ENCODE results near the gene KAT2B.

The KAT2B gene

DNA sequence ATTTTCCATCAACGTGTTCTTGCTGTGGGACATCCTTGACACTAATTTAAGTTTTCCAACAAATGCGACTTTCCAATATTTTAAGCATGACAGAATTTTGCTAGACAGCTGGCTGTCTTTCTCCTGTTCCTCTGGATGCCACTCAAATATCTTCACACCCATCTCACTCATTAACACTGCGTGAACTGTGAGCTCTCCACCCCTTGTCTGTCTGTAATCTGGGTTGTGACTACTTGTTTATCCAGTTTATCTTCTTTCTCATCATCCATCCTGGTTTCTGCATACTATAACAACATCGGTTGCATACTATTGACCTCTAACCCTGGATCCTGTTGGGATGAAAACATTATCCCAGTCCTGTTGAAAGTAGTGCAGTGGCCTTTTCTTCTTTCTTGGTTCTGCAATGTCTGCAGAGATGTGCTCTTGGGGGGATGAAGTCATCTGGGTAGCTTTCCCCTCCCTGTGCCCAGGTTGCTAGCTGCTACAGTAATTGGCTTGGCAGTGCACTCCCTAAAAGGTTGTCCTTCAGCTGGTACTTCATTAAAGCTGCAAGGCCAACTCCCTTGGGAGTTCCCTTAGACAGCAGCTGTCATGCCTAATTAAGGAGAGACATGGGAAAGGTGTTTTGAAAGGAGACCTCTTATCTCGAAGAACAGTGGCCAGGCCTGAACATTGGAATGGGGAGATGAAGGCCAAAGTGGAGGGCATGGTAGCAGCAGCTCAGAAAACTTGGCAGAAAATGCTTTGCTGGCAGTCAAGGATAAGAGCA is 24.7 kb downstream of the KAT2B start:
- DNase-seq (ENCODE audit: low read depth): no peak

DNA sequence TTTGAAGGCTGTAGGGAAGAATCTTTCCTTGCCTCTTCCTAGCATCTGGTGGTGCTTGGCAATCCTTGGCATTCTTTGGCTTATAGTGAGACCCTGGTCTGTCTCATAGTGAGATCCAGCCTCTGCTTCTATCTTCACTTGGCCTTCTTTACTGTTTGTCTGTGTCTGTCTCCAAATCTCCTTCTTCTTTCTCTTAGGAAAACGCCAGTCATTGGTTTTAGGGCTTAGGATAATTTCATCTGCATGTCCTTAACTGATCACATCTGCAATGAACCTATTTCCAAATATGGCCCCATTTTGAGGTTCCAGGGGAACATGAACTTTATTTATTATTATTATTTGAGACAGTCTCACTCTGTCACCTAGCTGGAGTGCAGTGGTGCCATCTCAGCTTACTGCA is 25.8 kb downstream of the KAT2B start:
- no peak for DNase-seq (ENCODE audit: low read depth)

DNA sequence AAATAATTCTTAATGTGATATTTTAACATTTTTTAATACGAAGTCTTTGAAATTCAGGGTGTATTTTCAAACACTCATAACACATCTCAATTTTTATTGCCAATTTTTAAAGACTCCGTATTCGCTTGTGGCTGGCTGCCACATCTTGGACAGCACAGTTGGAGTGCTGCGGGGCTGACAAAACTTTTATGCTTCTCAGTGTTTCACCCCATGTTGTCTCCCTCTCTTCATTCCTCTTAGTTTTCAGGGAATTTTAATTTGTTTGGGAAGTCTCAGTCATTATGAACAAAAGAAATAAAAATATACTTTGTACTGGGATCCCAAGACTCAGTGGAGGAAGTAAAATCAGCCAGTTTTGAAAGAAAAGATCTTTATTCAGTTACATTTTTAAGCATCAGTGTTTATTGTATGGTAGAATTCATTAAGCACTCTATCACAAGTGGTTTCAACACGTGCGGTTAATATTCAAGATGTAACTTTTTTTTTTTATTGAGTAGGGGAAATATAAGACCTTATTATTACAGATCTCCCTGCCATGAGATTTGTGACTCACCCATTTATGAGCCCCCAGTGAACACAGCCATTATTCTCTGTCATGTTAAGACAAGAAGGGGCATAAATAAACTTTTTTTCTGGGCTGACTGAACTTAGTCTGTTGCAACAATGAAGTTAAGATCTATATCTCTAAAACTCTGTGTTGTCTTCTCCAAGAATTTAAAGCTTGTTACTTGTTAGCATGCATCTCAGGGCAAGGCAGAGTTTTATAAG is 26.8 kb downstream of the KAT2B start:
- DNase-seq (ENCODE audit: low read depth): no peak

DNA sequence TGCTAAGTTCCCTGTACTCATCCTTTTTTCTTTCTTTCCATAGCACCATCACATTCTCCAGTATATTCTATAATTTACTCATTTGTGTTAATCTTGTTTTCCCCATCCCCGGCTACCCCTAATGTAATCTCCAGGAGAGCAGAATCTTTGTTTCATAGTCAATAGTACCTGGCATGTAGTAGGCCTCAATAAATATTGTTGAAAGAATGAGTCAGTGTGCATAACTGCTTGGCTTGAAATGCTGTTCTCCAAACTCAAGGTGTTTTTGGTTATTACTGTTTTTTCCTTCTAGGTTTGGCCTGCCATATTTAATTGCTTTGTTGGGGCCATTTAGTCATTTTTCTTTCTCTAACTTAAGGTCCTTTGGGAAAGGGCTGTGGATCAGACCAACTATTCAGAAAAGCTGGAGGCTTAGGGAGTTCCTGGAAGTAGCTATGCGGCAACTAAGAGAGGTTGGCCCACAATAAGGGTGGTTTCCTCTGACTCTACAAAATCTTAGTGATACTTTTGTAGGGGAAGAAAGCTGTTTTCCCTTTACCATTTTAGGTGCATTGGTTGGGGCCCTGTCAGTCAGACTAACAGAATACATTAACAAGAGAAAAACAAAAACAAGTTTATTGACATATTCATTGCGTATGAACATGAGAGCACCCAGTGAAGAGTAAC is 28.4 kb downstream of the KAT2B start:
- no peak for DNase-seq (ENCODE audit: low read depth)

DNA sequence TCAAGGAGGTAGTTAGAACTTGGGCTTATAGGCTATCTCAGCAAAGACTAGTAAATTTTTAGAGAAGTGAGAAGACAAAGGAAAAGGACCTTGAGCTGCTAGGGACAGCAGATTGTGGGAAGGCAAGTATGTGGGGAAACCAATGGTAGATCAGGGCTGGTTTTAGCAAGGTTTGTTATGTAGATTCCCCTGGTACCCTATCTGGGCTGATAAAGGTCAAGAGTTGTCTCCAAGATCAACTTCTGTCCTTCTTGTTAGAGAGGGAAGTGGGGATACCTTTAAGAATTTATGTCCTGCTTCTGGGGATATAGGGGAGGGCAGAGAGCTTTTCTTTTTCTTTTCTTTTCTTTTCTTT is 28.9 kb downstream of the KAT2B start:
- DNase-seq (ENCODE audit: low read depth): no peak

DNA sequence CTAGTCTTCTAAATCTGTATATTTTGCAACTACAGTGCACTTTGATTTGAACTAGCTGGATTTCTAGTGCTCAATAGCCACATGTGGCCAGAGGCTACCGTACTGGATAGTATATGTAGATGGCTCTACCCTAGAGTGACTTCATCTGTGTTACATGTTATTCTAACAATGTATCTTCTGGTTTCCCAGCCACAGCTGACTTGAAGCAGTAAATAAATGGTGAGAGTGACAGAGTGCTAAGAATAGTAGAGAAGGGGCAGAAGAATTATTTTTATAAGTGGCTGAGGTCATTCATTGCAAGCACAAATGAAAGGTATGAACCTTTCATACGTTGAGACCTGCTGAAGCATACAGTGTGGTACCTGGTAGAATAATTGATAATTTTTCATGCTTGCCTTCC is 30.9 kb downstream of the KAT2B start:
- no peak for DNase-seq (ENCODE audit: low read depth)

DNA sequence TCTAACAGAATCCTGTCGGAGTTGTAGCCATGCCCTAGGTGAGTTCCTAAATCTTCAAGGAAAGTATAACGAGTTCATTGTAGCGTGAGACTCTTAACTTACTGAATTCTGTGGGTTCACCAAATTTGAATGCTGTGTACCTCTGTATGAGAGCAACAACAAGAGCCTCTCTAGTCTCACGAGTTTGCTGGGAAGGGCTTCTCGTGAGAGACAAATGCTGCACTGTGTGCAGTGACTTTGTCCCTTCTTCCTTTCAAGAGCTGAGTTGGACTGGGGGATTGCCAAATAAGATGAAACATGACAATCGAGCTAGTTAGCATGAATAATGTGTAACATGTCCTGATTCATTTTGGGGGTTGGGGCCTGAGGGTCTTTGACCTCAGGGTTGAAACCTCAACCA is 32.2 kb downstream of the KAT2B start:
- DNase-seq (ENCODE audit: low read depth): no peak

DNA sequence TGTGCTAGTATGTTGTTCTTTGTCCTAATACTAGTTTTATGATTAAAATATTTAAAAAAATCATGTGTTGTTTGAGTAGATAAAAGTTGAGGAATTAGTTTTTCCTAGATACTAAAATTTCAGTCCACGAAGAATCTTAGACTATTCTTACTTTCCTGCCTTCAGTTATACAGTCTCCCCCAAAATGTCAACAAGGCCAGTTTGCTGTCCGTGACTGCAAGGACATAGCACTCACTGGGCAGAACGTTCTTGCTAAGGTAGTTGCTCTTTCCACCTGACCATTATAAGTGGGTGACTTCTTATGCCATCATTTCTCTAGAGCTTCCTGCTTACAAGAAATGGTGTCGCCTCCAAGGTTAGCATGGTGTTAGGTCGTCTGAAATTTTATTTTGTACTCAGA is 32.8 kb downstream of the KAT2B start:
- DNase-seq (ENCODE audit: low read depth): no peak

DNA sequence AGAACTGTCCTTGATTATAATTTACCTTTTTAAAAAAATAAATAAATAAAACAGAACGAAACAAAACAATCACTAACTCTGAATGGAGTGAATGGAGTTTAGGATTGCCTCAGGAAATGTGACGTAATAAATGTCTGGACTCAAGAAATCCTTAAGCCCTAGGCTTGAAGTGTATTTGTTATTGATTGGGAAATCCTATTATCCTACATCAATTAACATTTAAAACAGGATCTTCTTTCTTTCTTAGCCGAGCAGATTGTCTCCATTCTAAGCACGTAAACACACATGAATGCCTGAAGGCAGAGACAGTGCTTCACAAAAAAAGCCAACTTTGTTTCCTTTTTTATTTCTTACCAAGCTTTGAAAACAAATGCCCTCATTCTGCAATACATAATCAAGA is 33.4 kb downstream of the KAT2B start:
- DNase-seq (ENCODE audit: low read depth): no peak

DNA sequence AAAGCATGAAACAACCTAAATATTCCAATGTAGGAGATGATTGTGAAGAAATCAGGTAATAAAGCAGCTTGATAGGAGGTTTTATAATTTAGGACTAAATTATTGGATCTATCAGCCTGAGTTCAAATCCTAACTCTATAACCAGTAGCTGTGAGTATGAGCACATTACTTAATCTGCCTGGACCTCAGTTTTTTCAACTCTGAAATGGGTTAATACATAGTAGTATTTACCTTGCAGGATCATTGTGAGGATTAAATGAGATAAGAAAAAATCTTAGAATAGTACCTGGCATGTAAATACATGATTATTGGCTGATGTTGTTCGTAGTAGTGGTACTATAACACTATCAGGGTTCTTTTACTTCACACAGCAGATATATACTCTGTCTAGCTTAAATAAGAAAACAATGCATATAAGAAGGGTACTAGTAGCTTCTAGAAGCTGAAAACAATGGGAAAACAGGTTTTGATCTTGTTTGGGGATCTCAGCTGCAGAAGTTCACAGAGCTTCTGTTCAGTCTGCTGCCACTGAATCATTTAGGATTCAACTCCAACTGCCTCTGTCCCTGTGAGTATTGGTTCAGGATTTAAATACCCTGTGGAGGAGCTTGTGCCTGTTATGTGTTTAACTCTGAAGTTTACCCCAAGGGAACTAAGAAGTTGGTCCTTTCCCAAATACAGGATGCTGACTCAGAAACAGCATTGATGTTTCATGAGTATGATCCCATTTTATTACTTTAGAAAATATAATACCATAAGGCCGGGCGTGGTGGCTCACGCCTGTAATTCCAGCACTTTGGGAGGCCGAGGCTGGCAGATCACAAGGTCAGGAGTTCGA is 34.2 kb downstream of the KAT2B start:
- DNase-seq (ENCODE audit: low read depth): no peak

DNA sequence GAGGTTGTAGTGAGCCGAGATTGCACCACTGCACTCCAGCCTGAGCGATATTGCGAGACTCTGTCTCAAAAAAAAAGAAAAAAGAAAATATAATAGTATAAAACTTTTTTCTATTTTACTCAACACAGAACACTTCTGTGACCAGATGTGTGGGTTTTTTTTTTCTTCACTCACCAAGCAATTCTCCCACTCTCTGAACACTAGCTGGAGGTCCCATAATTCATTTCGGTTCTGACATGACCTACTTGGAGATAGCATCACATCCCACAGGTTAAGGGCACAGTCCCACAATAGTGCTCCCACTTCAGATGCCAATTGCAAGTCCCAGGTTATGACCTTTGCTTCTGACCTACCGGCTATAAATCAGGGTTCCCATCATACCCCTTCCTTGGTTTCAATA is 35.0 kb downstream of the KAT2B start:
- no peak for DNase-seq (ENCODE audit: low read depth)

DNA sequence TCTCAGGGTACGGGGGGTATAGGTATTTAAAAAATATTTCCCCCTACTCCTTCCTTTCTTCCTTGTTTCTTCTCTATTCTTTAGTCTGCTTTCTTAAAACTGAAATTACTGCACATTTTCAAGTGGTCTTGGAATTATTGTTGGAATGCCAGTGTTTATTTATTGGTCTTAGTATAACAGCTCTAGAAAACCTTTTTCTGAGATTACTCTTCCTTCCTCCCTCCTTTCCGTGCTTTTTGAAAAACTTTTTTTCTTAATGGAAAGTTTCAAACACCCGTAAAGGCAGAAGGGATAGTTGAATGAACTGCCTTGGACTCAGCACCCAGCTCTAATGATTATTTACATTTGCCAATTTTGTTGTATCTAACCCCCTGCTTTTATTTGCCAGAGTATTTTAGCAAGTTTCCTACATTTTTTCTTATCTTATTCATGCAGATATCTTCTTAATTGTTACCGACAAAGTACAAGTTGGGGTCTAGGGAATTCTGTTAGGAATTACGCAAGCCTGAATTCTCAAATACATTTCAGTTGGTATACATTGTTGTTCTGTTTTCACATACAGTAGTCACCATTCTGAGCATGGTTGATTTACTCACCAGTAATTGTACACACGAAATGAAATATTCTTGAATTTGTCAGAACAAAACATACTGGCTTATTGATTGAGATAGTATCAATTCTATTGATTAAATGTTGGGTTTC is 36.2 kb downstream of the KAT2B start:
- DNase-seq (ENCODE audit: low read depth): no peak

DNA sequence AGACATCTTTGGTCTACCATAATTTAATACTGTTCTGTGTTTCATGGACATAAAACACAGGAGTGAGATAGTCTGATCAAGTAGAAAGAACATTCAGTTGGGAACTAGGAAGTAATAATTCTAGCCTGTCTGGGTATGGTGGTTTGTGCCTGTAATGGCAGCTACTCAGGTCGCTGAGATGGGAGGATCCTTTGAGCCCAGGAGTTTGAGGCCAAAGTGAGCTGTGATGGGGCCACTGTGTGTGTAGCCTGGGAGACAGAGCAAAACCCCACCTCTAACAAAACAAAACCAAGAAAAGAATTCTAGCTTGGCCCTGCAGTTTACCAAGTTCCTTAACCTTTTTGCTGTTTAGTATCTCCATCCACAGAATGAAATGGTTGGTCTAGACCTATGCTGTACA is 36.8 kb downstream of the KAT2B start:
- DNase-seq (ENCODE audit: low read depth): no peak

DNA sequence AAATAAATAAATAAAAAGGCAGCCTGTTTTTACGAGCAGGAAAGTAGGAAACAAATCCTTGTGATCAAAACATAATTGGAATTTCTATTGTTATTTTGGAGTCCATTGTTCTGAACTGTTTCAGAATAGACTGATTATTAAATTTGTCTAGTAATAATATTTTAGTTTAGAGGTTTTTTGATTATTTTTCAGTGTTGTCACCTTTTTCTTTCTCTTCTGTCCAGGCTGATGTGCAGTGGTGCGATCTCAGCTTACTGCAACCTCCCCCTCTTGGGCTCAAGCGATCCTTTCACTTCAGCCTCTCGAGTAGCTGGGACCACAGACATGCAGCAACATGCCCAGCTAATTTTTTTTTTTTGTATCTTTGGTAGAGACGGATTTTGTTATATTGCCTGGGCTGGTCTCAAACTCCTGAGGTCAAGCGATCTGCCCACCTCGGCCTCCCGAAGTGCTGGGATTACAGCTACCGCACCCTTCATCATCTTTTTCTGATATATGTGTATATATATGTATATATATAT is 38.0 kb downstream of the KAT2B start:
- no peak for DNase-seq (ENCODE audit: low read depth)

DNA sequence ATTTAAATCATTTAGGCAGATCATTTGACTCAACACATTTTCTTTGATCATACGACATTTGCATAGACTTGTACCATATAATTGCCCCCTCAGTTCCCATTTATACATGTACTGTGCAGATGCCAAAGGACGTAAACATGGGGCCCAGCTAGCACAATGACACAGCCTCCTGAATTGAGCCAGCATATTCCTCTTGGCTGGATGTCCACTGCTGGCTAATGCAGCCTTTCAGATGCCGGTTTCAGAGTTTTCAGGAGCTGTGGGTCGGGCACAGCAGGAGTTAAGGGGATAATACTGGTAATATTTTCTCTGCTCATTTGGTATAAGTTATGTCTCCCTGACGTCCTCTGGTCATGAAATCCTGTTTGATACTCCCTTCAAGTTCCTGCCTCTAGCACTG is 39.4 kb downstream of the KAT2B start:
- DNase-seq (ENCODE audit: low read depth): no peak

DNA sequence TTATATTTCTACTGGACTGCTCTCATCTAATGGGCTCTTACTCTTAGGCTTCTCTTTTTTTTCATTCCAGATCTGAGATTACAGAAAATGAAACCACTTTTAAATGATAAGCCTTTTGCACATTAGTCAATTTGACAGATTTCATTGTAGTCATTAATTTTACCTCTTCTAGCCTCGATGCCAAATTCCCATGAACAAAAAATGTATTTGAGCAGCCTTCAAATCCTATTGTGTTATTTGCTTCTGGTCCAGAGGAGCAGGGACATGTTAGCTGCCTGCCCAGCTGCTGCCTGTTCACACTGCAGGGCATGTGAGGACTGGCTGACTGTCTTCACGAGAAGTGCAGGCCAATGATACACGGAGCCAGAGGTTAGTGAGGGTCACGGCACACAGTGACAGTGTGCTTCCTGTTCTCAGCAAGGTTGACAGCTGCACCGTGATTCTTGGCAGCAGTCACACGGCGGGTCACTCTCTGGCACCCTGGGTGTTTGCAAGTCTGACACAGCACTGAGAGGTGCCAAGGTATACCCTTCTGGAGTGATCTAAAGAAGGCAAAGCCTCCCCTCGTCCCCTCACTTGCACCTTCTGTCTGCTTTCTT is 40.8 kb downstream of the KAT2B start:
- DNase-seq (ENCODE audit: low read depth): no peak

DNA sequence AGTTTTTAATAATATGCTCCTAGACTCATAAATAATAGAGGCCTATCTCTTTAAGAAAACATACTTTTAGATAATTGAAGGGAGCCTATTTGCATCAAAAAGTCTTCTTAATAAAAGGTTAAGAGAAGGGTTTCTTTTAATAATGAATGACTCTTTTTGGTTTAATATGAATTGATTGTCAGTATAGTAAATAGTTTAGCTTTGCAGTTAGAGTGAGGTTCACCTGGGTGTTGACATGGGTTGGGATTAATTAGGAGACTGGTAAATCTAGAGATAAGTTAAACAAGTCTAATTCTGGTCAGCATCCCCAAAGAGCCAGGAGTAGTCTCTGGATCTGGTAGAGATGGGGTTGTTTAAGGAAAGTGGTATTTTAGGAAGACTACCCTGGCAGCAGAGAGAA is 43.0 kb downstream of the KAT2B start:
- DNase-seq (ENCODE audit: low read depth): no peak

DNA sequence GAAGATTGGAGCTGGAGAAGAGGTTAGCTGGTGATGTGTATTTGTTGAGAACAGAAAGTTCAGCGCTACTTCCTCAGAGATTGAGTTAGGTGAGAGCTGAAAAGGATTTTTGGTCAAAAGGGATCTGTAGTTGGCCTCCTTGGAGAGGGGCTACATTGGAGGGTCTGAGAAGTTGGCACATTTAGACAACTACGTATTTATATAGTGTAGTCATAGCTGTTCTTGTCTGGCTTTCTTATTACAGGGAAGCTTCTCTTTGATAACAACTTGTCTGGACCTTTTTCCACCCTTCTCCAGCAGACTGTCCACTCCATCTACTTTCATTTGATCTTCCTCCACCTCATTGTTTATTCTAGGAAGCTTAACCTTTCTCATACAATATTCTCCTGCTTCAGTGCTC is 43.7 kb downstream of the KAT2B start:
- DNase-seq (ENCODE audit: low read depth): no peak

DNA sequence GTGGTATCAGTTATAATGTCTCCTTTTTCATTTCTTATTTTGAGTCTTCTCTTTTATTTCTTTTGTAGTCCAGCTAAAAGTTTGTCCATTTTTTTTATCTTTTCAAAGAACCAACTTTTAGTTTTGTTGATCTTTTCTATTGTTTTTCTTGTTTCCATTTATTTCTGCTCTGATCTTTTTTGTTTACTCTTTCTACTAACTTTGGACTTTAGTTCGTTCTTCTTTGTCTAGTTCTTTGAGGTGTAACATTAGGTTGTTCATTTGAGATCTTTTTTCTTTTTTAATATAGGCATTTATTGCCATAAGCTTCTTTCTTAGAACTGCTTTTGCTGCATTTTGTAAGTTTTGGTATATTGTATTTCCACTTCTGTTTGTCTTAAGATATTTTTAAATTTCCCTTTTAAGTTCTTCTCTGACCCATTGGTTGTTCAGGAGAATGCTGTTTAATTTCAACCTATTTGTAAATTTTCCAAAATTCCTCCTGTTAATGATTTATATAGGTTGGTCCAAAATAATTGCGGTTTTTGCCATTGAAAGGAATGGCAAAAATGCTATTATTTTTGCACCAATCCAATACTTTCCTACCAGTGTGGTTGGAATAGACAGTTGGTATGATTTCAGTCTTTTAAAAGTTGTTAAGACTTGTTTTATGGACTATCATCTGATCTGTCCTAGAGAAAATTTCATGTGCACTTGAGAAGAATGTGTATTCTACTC is 51.2 kb downstream of the KAT2B start:
- DNase-seq (ENCODE audit: low read depth): no peak

DNA sequence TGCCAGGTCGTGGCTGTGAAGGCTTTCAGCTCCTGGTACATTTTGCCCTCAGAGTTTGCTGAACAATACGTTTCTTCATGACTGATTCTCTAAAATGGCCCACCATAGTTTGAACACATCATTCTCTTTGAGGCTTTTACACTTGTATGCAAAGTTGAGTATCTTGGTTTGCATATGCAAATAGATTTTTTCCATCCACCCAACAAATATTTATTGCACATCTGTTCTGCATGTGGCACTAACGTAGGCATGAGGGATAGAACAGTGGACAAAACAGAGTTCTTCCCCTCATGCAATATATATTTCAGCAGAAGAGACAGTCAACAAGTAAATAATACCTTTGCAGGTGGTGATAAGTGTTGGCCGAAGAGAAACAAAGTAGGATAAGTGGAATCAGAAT is 55.2 kb downstream of the KAT2B start:
- DNase-seq (ENCODE audit: low read depth): no peak

All from activated T-helper 1 cell treated with Interleukin-2 at 50 U/mL for 16 hours (primary cell).